CD4-positive, alpha-beta memory T cell (primary cell): ENCODE measurements around the gene NAV1. TPM values are rescaled to one million over a fixed set of nuclear protein-coding genes. Genes with fewer than 3 reads are reported as not detected.

Experiments
- CTCF ChIA-PET: fragments of 350-600 bp; sonication (Branson Sonifier 250); formaldehyde crosslinking; loops from one replicate; lab custom pipeline; 2021; ENCODE audit warnings: inconsistent platforms; ENCODE audit not compliant: partially characterized antibody; lab: Charles Lee
- POLR2A ChIA-PET: fragments of 350-600 bp; sonication (Branson Sonifier 250); formaldehyde crosslinking; loops from one replicate; lab custom pipeline; 2021; ENCODE audit not compliant: partially characterized antibody; lab: Charles Lee
- DNase-seq, 5 donors: peaks; one replicate each; pipeline versions ENCODE4 v3.0.0 to v3.0.0-alpha.2; 2020 to 2022; ENCODE audit warnings: mixed read lengths in 1 of 5
- H3K27ac ChIP-seq: one replicate; pipeline ENCODE4 v1.7.0; 2013; ENCODE audit warnings: low read depth, low read length
- H3K27me3 ChIP-seq: 2 replicates; pipeline ENCODE4 v1.7.0; 2013; ENCODE audit warnings: mild to moderate bottlenecking, low read length, moderate library complexity; ENCODE audit not compliant: insufficient read depth
- H3K36me3 ChIP-seq: 2 replicates; pipeline ENCODE4 v1.7.0; 2013; ENCODE audit warnings: mild to moderate bottlenecking, low read length, moderate library complexity; ENCODE audit not compliant: insufficient read depth
- H3K4me1 ChIP-seq: 2 replicates; pipeline ENCODE4 v1.7.0; 2013; ENCODE audit warnings: mild to moderate bottlenecking, low read length, moderate library complexity; ENCODE audit not compliant: insufficient read depth
- H3K4me3 ChIP-seq, 2 donors: one replicate each; pipeline ENCODE4 v1.7.0; 2013; ENCODE audit warnings: low read length in 2 of 2, mild to moderate bottlenecking in 1 of 2
- H3K9me3 ChIP-seq, 2 donors: one replicate each; pipeline ENCODE4 v1.7.0; 2013; ENCODE audit warnings: low read length in 2 of 2, control low read depth in 1 of 2; ENCODE audit not compliant: control insufficient read depth in 1 of 2
- H3K27ac Mint-ChIP-seq, 7 donors: one replicate each; pipeline ENCODE4 v1.8.0; 2020 to 2021; ENCODE audit warnings: mixed read lengths in 7 of 7, mild to moderate bottlenecking in 6 of 7, inconsistent platforms in 3 of 7, moderate library complexity in 3 of 7
- H3K27me3 Mint-ChIP-seq, 2 donors: one replicate each; pipeline ENCODE4 v1.8.0; 2020 to 2021; ENCODE audit warnings: mixed read lengths in 2 of 2
- H3K36me3 Mint-ChIP-seq, 2 donors: one replicate each; pipeline ENCODE4 v1.8.0; 2020 to 2021; ENCODE audit warnings: mixed read lengths in 2 of 2, inconsistent platforms in 1 of 2, mild to moderate bottlenecking in 1 of 2
- H3K4me1 Mint-ChIP-seq, 4 donors: one replicate each; pipeline ENCODE4 v1.8.0; 2020 to 2021; ENCODE audit warnings: mixed read lengths in 4 of 4, mild to moderate bottlenecking in 1 of 4
- H3K4me3 Mint-ChIP-seq, 8 donors: one replicate each; pipeline ENCODE4 v1.8.0; 2020 to 2021; ENCODE audit warnings: mixed read lengths in 8 of 8, mild to moderate bottlenecking in 7 of 8, moderate library complexity in 6 of 8, inconsistent platforms in 3 of 8
- H3K9me3 Mint-ChIP-seq, 8 donors: one replicate each; pipeline ENCODE4 v1.8.0; 2020 to 2021; ENCODE audit warnings: mixed read lengths in 8 of 8, mild to moderate bottlenecking in 5 of 8, inconsistent platforms in 3 of 8, moderate library complexity in 1 of 8
- intact Hi-C: fragments of 100-400 bp; cut with micrococcal nuclease; formaldehyde crosslinking; loops from one replicate; pipeline ENCODE4 v1.15.1; 2023
- polyA plus RNA-seq, 2 donors: library from polyadenylated mRNA; unstranded; fragments of 300-500 nt; fragmentation: Illumina TruSeq; gene quantifications; one replicate each; pipeline ENCODE4 v1.2.3, GENCODE V29; 2021
- total RNA-seq, 2 experiments: library from RNA; stranded (reverse); gene quantifications; one replicate each; pipeline ENCODE4 v1.2.3, GENCODE V29; 2021

The NAV1 gene
- total and polyA plus RNA-seq, 4 experiments from 2014 or later = 0.29 to 4.7 (median 3.7) TPM

DNA sequence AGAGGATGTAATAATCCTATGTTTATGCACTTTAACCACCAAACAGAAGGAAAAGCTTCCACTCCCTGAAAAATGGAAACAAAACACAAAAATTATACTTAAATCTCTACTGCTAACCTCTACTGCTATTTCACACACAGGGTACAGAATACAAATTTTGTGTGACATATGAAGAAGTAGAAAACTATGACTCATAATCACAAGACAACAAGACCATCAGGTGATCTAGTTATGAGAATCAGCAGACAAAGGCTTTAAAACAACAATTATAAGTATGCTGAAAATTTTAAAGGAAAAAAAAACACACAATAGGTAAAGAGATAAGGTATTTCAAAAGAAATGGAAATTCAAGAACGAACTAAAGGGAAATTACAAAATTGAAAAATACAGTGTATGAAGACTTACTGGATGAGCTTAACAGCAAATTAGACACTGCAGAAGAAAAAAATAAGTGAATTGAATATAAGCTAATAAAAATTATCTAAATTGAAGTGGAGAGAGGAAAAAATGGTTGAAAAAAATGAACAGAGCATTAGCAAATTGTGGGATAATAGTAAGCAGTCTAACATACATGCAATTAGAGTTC is 13.6 kb upstream of the NAV1 start:
- Mint-ChIP-seq H3K36me3 (peaks cover 30 to 34% of the 10 kb centered on the region in 2 donors), H3K4me3 (no peak overlapping the region), H3K27me3 (peaks cover 0 to 3% of the 10 kb centered on the region in 2 donors), H3K27ac (no peak overlapping the region), H3K9me3 (peaks cover 0 to 10% (median 0%) of the 10 kb centered on the region in 8 donors), H3K4me1 (no peaks in the 10 kb centered on the region)
- Histone ChIP-seq H3K4me1 (no peaks in the 10 kb centered on the region), H3K9me3 (no peaks in the 10 kb centered on the region), H3K4me3 (no peak overlapping the region), H3K27me3 (no peaks in the 10 kb centered on the region), H3K27ac (no peak overlapping the region), H3K36me3 (no peaks in the 10 kb centered on the region)
- CTCF ChIA-PET = interaction anchor here (1.5 to 2.6 kb wide), 2 partner anchors 12 to 36 kb away, joined by 3 to 11 read pairs; no protein-coding TSS in a partner anchor
- no peak for DNase-seq
- POLR2A ChIA-PET = no interaction called here
- intact Hi-C loops = no loop called here

DNA sequence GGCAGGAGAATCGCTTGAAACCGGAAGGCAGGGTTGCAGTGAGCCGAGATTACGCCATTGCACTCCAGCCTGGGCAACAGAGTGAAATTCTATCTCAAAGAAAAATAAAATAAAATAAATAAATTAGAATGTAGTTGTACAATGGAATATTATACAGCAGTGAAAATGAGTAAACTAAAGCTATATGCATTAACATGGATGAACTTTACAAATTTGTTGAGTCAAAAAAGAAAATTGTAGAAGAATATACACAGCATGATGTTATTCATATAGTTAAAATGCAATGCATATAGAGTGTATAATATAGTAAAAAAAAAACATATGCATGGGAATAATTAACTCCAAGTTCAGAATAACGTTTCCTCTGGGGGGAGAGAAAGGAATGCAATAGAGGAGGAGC is 11.0 kb upstream of the NAV1 start:
- CTCF ChIA-PET = interaction anchor here (1.0 kb wide), 2 partner anchors 15 to 16 kb away, joined by 3 to 4 read pairs; no protein-coding TSS in a partner anchor
- no peaks in the 10 kb centered on the region for H3K4me1 Mint-ChIP-seq
- H3K27me3 Mint-ChIP-seq = peaks cover 0 to 3% of the 10 kb centered on the region in 2 donors
- no peak for DNase-seq
- Histone ChIP-seq H3K4me3 (no peak overlapping the region), H3K27me3 (no peaks in the 10 kb centered on the region), H3K9me3 (no peaks in the 10 kb centered on the region), H3K4me1 (no peaks in the 10 kb centered on the region), H3K27ac (no peak overlapping the region), H3K36me3 (no peaks in the 10 kb centered on the region)
- H3K27ac Mint-ChIP-seq = no peak overlapping the region
- POLR2A ChIA-PET = no interaction called here
- intact Hi-C loops = no loop called here
- peaks cover 27 to 38% of the 10 kb centered on the region in 2 donors for H3K36me3 Mint-ChIP-seq
- no peak overlapping the region for H3K4me3 Mint-ChIP-seq
- H3K9me3 Mint-ChIP-seq = peaks cover 0 to 3% (median 0%) of the 10 kb centered on the region in 8 donors

DNA sequence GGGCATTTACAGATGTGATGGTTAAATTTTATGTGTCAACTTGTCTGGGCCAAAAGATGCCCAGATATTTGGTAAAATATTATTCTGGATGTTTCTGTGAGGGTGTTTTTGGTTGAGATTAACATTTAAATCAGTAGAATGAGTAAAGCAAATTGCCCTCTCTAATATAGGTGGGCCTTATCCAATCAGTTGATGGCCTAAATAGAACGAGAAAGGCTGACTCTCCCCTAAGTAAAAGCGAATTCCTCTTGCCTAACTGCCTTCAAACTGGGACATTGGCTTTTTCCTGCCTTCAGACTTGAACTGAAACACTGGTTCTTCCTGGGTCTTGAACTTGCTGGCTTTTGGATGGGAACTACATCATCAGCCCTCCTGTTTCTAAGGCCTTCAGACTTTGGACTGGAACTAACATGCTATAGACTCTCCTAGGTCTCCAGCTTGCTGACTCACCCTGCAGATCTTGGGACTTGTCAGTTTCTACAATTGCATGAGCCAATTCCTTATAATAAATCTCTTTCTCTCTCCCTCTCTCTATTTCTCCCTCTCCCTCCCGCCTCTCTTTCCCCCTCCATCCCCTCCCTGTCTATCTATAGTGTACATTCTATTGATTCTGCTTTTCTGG is 10.2 kb upstream of the NAV1 start:
- no peaks in the 10 kb centered on the region for H3K36me3 ChIP-seq
- H3K36me3 Mint-ChIP-seq = peaks cover 27 to 45% of the 10 kb centered on the region in 2 donors
- no peak overlapping the region for H3K27ac ChIP-seq
- H3K4me3 ChIP-seq = no peak overlapping the region
- POLR2A ChIA-PET = no interaction called here
- H3K27me3 Mint-ChIP-seq = peaks cover 0 to 3% of the 10 kb centered on the region in 2 donors
- no peak overlapping the region for H3K4me3 Mint-ChIP-seq
- DNase-seq = no peak
- no peaks in the 10 kb centered on the region for H3K27me3 ChIP-seq
- intact Hi-C loops = no loop called here
- CTCF ChIA-PET = interaction anchor here (1.0 kb wide), 2 partner anchors 16 to 17 kb away, joined by 3 to 4 read pairs; no protein-coding TSS in a partner anchor
- no peak overlapping the region for H3K27ac Mint-ChIP-seq
- peaks cover 0 to 3% (median 0%) of the 10 kb centered on the region in 8 donors for H3K9me3 Mint-ChIP-seq
- H3K4me1 Mint-ChIP-seq = no peaks in the 10 kb centered on the region
- H3K4me1 ChIP-seq = no peaks in the 10 kb centered on the region
- no peaks in the 10 kb centered on the region for H3K9me3 ChIP-seq

DNA sequence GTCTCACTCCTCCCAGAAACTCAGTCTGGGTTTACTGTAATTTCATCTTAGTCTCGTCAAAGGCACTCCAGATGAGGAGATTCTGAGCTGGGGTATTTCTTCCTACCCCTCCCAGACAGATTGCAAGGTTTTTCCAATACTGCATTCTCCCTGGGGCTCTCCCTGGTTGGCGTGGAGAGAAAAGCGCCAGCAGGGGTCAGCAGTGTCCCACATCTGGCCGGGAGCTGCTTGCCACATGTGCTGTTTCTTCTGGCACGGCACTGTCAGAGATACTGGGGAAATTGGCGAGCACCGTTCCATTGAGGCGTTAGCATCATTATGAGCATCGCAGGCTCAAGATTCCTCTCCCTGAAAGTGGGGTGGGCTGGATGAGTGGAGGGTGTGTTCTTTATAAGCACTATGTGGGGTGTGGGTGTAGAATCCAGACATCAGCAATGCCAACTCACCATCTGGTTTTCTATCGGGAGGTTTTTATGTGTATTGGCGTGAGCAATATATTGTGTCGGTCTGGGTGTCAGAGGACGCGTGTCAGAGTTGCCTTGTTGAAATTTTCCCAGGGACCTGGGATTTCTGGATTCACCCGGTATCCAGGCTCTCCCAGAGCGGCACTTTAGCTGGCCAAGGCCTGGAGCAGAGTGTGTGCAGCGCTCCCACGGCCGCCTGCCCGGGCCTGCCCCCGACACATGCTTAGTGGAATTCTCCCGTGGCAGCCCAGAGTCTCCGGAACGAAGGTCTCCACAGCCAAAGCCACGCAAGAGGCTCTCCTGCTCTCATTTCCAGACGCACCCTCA is 8.0 kb upstream of the NAV1 start:
- Histone ChIP-seq H3K9me3 (no peaks in the 10 kb centered on the region), H3K4me3 (no peak overlapping the region), H3K4me1 (no peaks in the 10 kb centered on the region), H3K36me3 (no peaks in the 10 kb centered on the region), H3K27ac (no peak overlapping the region), H3K27me3 (no peaks in the 10 kb centered on the region)
- ChIA-PET POLR2A (no interaction called here), CTCF (interaction anchor here (2.1 to 3.1 kb wide), 2 partner anchors 18 to 49 kb away, joined by 7 to 8 read pairs; no protein-coding TSS in a partner anchor)
- H3K9me3 Mint-ChIP-seq = peaks cover 0 to 3% (median 0%) of the 10 kb centered on the region in 8 donors
- H3K27me3 Mint-ChIP-seq = peaks cover 6 to 7% of the 10 kb centered on the region in 2 donors
- intact Hi-C loops = no loop called here
- no peak for DNase-seq
- H3K4me3 Mint-ChIP-seq = no peak overlapping the region
- no peaks in the 10 kb centered on the region for H3K4me1 Mint-ChIP-seq
- peaks cover 21 to 50% of the 10 kb centered on the region in 2 donors for H3K36me3 Mint-ChIP-seq
- no peak overlapping the region for H3K27ac Mint-ChIP-seq

DNA sequence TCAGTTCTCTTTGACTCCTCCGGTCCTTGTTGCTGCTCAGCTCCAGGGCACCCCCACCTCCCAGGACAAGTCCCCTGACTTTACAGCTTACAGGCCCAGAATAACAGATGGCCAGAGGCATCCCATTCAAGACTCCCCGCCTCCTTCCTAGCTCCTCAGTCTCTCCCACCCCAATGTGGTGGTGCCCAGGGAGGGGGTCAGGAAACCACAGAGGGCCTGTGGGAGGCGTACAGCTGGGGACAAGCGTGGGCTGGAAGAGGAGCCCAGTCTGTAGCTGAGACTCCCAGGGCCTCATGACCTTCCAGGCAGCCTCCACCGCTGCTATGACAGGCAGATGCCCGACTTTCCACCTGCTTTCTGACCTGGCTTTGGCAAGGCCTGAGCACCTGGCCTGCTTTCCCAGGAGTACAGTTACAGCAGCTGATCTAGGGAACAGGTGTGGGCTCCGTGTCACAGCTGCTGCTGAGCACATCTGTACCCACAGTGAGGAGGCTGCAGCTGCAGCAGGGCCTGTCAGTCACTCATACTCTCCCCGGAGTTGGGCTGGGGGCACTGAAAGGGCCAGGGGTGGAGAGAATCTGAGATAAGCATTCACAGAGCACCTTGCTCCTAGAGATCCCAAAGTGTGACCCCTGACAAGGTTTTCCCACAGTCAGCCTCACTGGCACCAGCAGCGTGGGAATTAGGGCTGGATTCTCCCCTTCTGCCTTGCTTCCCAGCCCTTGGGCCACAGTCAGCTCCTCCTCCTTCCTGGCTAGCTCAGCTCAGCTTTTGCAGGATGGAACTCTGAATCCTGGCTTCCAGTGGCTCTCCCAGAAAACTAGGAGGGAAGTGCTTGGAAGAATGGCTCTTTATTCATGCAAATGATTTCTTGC is 7.1 kb upstream of the NAV1 start:
- Mint-ChIP-seq H3K27me3 (peaks cover 11 to 16% of the 10 kb centered on the region in 2 donors), H3K36me3 (peaks cover 21 to 53% of the 10 kb centered on the region in 2 donors), H3K9me3 (peaks cover 0 to 3% (median 0%) of the 10 kb centered on the region in 8 donors), H3K27ac (no peak overlapping the region), H3K4me3 (no peak overlapping the region), H3K4me1 (peaks cover 0 to 1% (median 0%) of the 10 kb centered on the region in 4 donors)
- Histone ChIP-seq H3K4me3 (no peak overlapping the region), H3K9me3 (no peaks in the 10 kb centered on the region), H3K36me3 (no peaks in the 10 kb centered on the region), H3K4me1 (no peaks in the 10 kb centered on the region), H3K27me3 (no peaks in the 10 kb centered on the region), H3K27ac (no peak overlapping the region)
- intact Hi-C loops = no loop called here
- POLR2A ChIA-PET = no interaction called here
- CTCF ChIA-PET = interaction anchor here (0.7 to 3.1 kb wide), 3 partner anchors 19 to 50 kb away, joined by 3 to 8 read pairs (median 7); no protein-coding TSS in a partner anchor
- DNase-seq = no peak

DNA sequence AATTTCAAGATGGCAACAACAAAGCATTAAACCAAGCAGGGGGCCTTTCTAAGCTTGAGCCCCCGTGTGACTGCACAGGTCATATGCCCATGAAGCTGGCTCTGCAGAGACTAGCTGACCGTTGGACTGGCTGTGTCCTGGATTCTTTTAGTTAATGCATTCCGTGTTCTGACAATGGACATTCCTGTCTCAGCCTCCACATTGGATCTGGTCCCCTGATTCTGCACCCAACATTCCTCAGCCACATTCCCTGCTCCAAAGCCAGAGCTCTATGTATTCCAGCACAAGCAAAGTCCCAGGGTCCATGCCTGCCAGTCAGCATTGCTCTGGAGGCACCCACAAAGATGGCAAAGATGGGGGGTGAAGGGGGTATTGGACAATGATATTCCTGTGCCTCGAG is 5.1 kb upstream of the NAV1 start:
- H3K4me3 Mint-ChIP-seq = no peak overlapping the region
- DNase-seq = no peak
- H3K36me3 Mint-ChIP-seq = peaks cover 19 to 53% of the 10 kb centered on the region in 2 donors
- peaks cover 25 to 34% of the 10 kb centered on the region in 2 donors for H3K27me3 Mint-ChIP-seq
- intact Hi-C loops = no loop called here
- Histone ChIP-seq H3K4me3 (no peak overlapping the region), H3K4me1 (peaks cover 9% of the 10 kb centered on the region), H3K36me3 (no peaks in the 10 kb centered on the region), H3K27ac (no peak overlapping the region), H3K27me3 (peaks cover 16% of the 10 kb centered on the region), H3K9me3 (no peaks in the 10 kb centered on the region)
- ChIA-PET POLR2A (no interaction called here), CTCF (interaction anchor here (0.6 to 1.3 kb wide), 2 partner anchors 13 to 25 kb away, joined by 4 read pairs; no protein-coding TSS in a partner anchor)
- peak overlapping the region in 1 of 7 donors; percentile 16 for H3K27ac Mint-ChIP-seq
- H3K9me3 Mint-ChIP-seq = peaks cover 0 to 1% (median 0%) of the 10 kb centered on the region in 8 donors
- H3K4me1 Mint-ChIP-seq = peaks cover 5 to 18% (median 8%) of the 10 kb centered on the region in 4 donors
